T-helper 2 cell treated with Interferon-gamma antibody and Interleukin-4, amounts not matched to agents 100 ng/mL and 5 ng/mL, for 36 hours (primary cell): ENCODE measurements around the gene KANK4. TPM values are rescaled to one million over a fixed set of nuclear protein-coding genes. Genes with fewer than 3 reads are reported as not detected.
"Not testable (repeated sequence)": the region's sequence is repeated elsewhere in the genome, so short reads cannot be mapped to it uniquely, and the experiment has no call there.

Experiments used
- intact Hi-C: fragments of 100-400 bp; cut with micrococcal nuclease; formaldehyde crosslinking; loops from one replicate; pipeline ENCODE4 v1.15.1; 2023
- total RNA-seq: library from RNA; stranded (reverse); gene quantifications from 2 replicates; pipeline ENCODE4 v1.2.3, GENCODE V29; 2022

Gene KANK4
- total RNA-seq, 1 donor from 2014 or later = not detected

DNA sequence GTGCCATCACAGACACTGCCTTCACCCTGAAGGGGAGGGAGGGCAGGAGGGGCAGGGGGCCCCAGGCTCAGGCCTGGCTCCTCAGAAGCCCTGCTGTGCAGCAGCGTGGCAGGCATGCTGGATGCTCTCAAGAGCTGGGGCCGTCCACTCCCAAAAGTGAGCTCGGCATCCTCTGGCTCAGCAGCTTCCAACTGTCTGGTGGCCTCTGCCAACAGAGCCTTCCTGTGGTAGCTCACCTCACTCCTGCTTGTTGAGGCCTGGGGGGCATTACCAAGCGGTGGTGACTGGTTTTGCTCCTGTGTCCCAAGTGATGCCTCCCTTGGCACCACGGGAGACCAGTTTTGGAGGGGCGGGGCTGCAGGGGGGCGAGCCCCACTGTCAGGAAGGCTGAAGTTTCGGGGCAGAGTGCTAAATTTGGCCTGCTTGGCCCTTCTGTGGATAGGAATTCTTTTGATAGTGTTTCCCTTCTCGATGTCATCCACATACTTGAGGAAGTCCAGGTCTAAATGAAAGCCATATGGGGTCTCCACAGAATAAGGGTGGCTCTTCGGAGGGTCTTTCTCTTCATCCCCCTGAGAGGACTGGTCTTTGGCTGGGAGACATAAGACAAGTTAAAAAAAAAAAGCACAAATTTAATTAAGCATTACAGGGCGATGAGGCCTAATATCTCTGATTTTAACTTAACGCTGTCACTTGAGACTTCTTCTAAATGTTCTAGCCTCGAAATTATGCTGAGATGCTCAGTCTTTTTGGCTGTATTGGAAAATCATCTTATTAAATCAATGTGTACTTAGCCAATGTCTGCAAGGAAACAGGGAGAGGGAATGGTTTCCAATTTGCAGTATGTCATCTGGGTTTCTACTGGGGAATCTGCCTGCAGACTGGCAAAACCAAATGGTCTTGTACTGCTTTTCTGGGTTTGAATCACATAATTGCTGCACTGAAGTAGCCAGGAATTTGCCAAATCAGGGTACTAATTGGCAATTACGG lies 44.4 kb downstream of the KANK4 start:
- intact Hi-C loops = no loop called here

DNA sequence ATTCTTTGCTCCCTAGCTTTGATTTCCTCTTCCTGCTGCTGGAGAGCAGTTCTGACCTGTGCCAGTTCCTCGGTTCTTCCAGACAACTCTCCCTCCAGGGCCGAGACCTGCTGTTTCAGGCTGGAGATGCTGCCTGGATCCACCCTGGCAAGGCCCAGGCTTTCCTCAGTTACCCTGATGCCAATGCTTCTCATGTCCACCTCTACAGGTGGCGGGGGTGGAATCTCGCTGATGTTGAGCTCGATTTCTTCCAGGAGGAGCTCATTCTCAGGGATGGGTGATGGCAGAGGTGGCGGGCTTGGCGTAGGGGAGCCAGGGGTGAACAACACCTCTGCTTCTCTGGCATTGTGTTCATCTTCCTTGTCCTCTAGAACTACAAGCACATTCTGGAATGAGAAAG lies 45.3 kb downstream of the KANK4 start:
- intact Hi-C loops = no loop called here

GRCh38 chr1:62271948-62272728 lies 47.1 kb downstream of the KANK4 start:
- intact Hi-C loops = no loop called here

GRCh38 chr1:62271134-62271533 lies 48.1 kb downstream of the KANK4 start:
- intact Hi-C loops = no loop called here

DNA sequence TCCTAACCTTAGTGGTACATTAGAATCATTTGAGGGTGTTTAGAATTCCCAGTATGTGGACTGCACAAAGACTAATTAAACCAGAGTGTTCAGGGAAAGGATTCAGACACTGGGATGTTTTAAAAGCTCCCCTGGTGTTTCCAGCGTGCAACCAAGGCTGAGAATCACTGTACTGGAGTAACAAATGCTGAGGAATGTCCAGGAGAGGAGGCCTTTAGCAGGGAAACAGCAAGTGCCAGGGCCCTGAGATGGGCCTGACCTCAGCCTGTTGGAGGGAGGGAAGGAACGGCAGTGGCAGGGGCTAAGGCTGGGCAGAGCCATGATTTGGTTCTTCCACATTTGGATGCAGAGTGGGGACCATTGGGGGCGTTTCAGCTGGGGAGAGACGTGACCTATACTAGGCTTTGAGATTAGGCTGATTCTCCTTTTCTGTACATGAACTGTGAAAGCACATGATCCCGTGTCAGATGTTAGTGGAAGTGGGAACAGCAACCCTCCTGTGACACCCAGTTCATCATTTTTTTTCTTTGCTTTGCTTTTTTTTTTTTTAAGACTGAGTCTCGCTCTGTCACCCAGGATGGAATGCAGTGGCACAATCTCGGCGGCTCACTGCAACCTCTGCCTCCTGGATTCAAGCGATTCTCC lies 49.3 kb downstream of the KANK4 start:
- intact Hi-C loops = no loop called here

GRCh38 chr1:62269439-62269838 lies 49.8 kb downstream of the KANK4 start:
- intact Hi-C loops = no loop called here

GRCh38 chr1:62268315-62268714 lies 50.9 kb downstream of the KANK4 start:
- intact Hi-C loops = no loop called here

GRCh38 chr1:62265956-62266935 lies 53.0 kb downstream of the KANK4 start:
- intact Hi-C loops = no loop called here

- intact Hi-C loops = no loop called here
Observed at GRCh38 chr1:62263814-62264353, 55.4 kb downstream of the KANK4 start.

DNA sequence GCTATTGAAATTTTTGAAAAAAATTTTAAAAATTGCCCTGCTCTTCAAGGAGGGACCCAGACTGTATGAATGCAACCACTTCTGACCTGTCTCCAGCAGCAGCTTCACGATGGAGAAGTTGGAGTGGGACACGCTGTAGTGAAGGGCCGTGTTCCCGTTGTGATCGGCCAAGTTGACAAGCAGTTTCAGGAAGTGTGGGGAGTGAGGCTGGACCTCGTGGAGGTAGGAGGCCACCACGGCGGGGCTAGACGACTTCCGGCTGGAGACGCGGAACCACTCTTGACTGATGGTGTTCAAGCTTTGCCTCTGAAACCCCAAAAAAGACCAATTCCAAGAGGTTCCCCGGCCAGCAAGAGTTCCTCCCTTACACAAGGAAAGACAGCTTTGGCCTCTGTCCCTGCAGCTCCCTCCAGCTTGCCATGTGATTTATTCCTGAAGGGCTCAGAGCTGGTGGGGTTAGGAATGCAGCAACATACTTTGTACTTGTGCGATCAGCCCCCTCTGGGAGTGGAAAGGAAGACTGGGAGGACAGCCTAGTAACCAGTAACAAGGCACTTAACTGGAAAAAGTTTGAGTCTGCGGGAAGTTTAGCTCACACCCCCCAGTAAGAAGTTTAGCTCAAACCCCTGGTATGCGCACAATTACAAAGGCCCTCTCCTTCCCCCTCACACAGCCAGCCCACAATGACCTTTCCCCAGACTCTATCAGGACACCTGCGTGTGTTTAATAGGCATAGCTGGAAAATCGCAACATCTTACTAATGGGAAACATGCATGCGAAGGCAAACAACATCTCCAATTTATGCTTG lies 56.0 kb downstream of the KANK4 start:
- intact Hi-C loops = no loop called here

GRCh38 chr1:62260688-62261087 lies 58.5 kb downstream of the KANK4 start:
- intact Hi-C loops = no loop called here

GRCh38 chr1:62259551-62259950 lies 59.7 kb downstream of the KANK4 start:
- intact Hi-C loops = no loop called here

DNA sequence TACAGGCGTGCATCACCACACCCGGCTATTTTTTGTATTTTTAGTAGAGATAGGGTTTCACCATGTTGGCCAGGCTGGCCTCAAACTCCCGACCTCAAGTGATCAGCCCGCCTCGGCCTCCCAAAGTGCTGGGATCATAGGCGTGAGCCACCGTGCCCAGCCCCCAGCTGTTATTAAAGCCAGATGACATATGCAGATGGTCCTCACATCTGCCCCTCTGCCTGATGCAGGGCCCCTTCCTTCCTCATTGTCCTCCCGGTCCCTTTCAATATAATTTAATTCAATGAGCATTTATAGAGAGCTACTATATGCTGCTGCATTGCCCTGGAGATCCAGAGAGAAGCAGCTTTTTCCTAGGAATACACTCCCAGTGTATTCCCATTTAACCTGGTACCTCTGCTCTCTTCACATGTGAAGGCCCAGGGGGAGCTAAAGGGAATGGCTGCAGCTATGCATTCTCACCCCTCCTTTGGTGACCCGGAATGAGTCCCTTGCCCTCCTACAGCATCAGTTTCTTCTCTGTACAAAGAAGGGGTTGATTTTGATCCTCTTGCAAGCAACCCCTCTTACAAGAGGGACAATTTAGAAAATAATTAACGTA lies 69.0 kb downstream of the KANK4 start:
- intact Hi-C loops = no loop called here

GRCh38 chr1:62247391-62248168 lies 71.7 kb downstream of the KANK4 start:
- intact Hi-C loops = no loop called here

DNA sequence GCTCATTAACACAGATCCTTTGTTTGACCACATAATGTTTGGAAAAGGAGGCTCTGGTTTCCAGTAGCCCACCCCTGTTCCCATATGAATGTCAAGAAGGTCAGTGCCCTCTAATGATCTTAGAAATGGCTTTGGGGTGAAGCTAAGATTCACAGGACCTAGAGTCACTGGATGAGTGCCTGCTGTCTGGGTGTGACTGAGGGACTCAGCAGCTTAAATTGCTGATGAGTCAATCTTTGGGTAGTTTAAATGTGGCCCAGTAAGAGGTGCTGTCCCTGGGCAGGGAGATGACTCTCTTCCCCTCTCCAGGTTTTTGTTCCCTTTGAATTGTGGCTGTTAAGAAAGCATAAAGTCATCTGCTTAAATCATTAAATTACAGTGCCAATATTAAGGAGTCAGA lies 74.0 kb downstream of the KANK4 start:
- intact Hi-C loops = no loop called here

GRCh38 chr1:62244380-62244779 lies 74.9 kb downstream of the KANK4 start:
- intact Hi-C loops = not testable (repeated sequence)

DNA sequence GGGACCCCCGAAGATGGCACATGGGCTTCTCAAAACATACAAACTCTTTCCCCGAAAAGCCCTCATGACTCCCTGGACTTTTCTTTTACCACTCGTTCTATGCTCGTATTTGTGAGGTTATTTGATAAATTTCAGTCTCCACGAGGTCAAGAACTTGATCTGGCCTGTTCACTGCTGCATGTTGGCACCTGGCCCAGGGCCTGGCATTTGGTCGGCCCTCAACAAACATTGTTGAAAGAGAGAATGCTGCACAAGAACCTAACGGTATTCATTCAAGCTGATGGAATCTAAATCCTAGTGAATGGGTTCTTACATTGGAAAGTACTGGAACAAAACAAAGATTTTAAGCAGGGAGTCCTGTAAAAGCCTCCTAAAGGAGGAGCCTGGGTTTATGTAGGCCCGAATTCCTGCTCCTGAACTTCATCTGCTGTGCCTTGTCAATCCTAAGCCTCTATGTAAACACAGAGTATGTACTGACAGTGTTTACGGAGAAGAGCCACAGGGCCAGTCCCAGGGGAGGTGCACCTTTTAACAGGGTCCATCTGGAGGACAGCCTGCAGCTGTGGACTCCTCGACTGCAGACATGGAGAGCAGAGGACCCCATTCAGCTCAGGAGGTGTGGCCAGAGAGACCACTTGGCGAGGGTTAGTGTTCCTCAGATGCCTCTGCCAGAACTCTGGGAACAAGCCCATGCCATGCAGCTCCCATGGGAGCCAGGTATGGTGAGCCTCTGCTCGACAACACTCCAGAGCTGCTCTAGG lies 77.7 kb downstream of the KANK4 start:
- intact Hi-C loops = no loop called here
